Progenitor cell of endocrine pancreas (in vitro differentiated cells): ENCODE measurements around the gene APOC3. TPM values are rescaled to one million over a fixed set of nuclear protein-coding genes. Genes with fewer than 3 reads are reported as not detected.

Experiments
- DNase-seq: peaks from one replicate; pipeline ENCODE4 v3.0.0; 2021; ENCODE audit warnings: low spot score; ENCODE audit not compliant: unreplicated experiment
- H3K27ac Mint-ChIP-seq: 2 replicates; pipeline ENCODE4 v1.8.0; 2021; ENCODE audit warnings: mild to moderate bottlenecking, moderate library complexity, mixed read lengths
- H3K27me3 Mint-ChIP-seq: 2 replicates; pipeline ENCODE4 v1.8.0; 2021; ENCODE audit warnings: mixed read lengths
- H3K36me3 Mint-ChIP-seq: 2 replicates; pipeline ENCODE4 v1.8.0; 2022; ENCODE audit warnings: mixed read lengths; ENCODE audit not compliant: insufficient read depth
- H3K4me1 Mint-ChIP-seq: 2 replicates; pipeline ENCODE4 v1.8.0; 2021; ENCODE audit warnings: low read depth, mixed read lengths
- H3K4me3 Mint-ChIP-seq: 2 replicates; pipeline ENCODE4 v1.8.0; 2021; ENCODE audit warnings: low read depth, mild to moderate bottlenecking, moderate library complexity, mixed read lengths
- H3K9me3 Mint-ChIP-seq: 2 replicates; pipeline ENCODE4 v1.8.0; 2021; ENCODE audit warnings: low read depth, mixed read lengths
- total RNA-seq: library from RNA; stranded (reverse); gene quantifications from 2 replicates; pipeline ENCODE4 v1.2.1, GENCODE V29; 2021
- TF ChIP-seq, protein P1 (sequence below): fragments of 200-600 bp; sonication (generic); IDR thresholded peaks from one replicate; pipeline ENCODE4 v1.5.0; 2021; ENCODE audit warnings: antibody characterized with exemption, mild to moderate bottlenecking; ENCODE audit not compliant: unreplicated experiment

APOC3 gene
- total RNA-seq, 1 donor from 2014 or later: 16.3 TPM

- no peak overlapping the region for H3K4me3 Mint-ChIP-seq
- H3K27ac Mint-ChIP-seq: no peak overlapping the region
- DNase-seq: no peak
- no peaks in the 10 kb centered on the region for H3K27me3 Mint-ChIP-seq
- TF ChIP-seq, protein P1, sequence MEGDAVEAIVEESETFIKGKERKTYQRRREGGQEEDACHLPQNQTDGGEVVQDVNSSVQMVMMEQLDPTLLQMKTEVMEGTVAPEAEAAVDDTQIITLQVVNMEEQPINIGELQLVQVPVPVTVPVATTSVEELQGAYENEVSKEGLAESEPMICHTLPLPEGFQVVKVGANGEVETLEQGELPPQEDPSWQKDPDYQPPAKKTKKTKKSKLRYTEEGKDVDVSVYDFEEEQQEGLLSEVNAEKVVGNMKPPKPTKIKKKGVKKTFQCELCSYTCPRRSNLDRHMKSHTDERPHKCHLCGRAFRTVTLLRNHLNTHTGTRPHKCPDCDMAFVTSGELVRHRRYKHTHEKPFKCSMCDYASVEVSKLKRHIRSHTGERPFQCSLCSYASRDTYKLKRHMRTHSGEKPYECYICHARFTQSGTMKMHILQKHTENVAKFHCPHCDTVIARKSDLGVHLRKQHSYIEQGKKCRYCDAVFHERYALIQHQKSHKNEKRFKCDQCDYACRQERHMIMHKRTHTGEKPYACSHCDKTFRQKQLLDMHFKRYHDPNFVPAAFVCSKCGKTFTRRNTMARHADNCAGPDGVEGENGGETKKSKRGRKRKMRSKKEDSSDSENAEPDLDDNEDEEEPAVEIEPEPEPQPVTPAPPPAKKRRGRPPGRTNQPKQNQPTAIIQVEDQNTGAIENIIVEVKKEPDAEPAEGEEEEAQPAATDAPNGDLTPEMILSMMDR: no peak
- peaks cover 23% of the 10 kb centered on the region for H3K36me3 Mint-ChIP-seq
- no peaks in the 10 kb centered on the region for H3K4me1 Mint-ChIP-seq
- no peaks in the 10 kb centered on the region for H3K9me3 Mint-ChIP-seq
Observed at GRCh38 chr11:116873381-116873780, 43.7 kb downstream of the APOC3 start.

DNA sequence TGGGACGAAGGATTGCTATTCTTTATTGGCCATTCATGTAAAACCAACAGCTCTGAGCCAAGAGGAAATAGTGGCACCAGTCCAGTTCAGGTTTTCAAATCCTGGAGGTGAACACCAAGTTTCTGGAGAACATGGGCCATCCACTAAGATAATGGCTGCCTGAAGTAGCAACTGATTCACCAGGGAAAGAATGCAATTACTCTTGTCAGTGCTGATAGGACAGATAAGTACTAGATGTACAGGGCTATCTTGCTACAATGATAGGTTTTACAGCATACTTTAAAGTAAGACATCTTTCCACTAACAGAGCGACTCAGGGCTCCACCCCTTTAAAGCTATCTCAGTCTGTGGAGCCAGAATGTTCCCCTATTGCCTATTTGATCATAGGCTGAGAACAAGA, 44.5 kb downstream of the APOC3 start:
- Mint-ChIP-seq H3K27me3 (no peaks in the 10 kb centered on the region), H3K9me3 (no peaks in the 10 kb centered on the region), H3K27ac (no peak overlapping the region), H3K36me3 (peaks cover 23% of the 10 kb centered on the region), H3K4me1 (no peaks in the 10 kb centered on the region), H3K4me3 (no peak overlapping the region)
- no peak for DNase-seq
- TF ChIP-seq, protein P1: no peak

GRCh38 chr11:116875194-116875593, 45.5 kb downstream of the APOC3 start:
- Mint-ChIP-seq H3K4me1 (peaks cover 1% of the 10 kb centered on the region), H3K9me3 (no peaks in the 10 kb centered on the region), H3K4me3 (no peak overlapping the region), H3K27ac (no peak overlapping the region), H3K27me3 (no peaks in the 10 kb centered on the region), H3K36me3 (peaks cover 20% of the 10 kb centered on the region)
- no peak for DNase-seq
- TF ChIP-seq, protein P1: no peak

DNA sequence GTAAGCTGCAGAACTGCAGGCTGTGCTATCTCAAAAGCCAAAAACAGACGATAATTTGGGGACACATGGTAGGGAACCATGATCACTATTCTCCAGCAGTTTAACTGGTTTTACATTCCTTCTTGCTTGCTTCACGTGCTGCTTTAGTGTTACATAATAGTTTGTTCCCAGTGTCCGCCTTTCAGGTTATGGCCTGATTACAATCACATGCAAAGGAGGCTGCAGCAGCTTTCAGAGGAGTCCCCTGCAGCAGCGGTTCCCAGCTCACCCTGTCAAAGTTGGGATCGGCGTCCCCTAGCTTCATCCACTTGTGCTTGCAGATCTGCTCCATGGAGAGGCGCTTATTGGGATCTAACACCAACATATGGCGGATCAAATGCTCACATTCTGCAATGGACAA, 46.9 kb downstream of the APOC3 start:
- peaks cover 1% of the 10 kb centered on the region for H3K4me1 Mint-ChIP-seq
- TF ChIP-seq, protein P1: no peak
- H3K36me3 Mint-ChIP-seq: peaks cover 17% of the 10 kb centered on the region
- H3K27ac Mint-ChIP-seq: no peak overlapping the region
- H3K27me3 Mint-ChIP-seq: no peaks in the 10 kb centered on the region
- no peak for DNase-seq
- H3K4me3 Mint-ChIP-seq: no peak overlapping the region
- H3K9me3 Mint-ChIP-seq: no peaks in the 10 kb centered on the region

DNA sequence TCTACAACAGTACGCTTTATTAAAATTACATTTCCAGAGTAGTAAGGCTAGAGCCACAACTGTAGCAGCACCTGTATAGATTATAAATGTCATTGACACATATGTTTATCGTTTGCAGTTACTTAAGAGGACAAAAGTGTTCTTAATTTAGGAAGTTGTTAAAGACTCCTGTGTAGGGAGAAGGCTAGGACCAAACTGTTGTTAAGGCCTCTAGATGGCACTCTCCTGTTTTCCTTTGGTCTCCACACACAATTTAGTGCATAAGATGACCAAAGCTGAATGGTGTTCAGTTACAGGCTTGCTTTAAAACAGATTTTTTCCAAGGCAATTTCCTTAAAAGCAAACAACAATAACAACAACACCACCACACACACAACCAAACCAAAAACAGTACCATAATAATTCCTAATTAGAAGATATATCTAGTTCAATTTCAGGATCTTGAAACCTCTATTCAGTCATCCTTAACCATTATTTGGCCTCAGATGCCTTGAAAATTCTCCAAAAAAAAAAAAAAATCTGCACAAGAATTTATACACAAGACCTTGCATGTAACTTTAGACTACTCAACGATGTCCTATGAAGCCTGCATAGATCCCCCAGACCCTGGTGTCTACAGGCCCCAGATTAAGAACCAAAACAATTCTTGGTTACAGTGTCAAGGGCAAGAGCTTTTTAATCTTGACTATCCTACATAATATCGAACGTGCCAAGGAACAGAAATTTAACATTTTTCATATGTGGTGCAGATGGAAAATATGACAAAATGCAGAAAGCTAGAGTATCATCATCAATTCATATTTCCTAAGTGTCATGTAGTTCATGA, 50.3 kb downstream of the APOC3 start:
- Mint-ChIP-seq H3K27ac (peak overlapping the region; percentile 53), H3K4me3 (no peak overlapping the region), H3K4me1 (peaks cover 1% of the 10 kb centered on the region), H3K36me3 (peaks cover 9% of the 10 kb centered on the region), H3K27me3 (no peaks in the 10 kb centered on the region), H3K9me3 (no peaks in the 10 kb centered on the region)
- TF ChIP-seq, protein P1: peak; percentile 78
- no peak for DNase-seq
